AG20443 (cell line): ENCODE data around the gene UBE2L3.
A peak's percentile ranks its signal among the peaks of the same experiment; 100 is the strongest.
"Not testable (repeated sequence)": the region's sequence is repeated elsewhere in the genome, so short reads cannot be mapped to it uniquely, and the experiment has no call there.

Source experiments
- DNase-seq: peaks from one replicate; pipeline ENCODE4 v3.0.0; 2012; ENCODE audit warnings: low spot score, mixed read lengths

Gene UBE2L3

GRCh38 chr22:21628386-21629254, 61.1 kb downstream of the UBE2L3 start:
- no peak for DNase-seq

- peak; percentile 97 for DNase-seq
These were observed 62.0 kb downstream of the UBE2L3 start, which contains the start of gene YDJC for GRCh38 chr22:21629255-21630149. YDJC (minus strand) TSS chr22:21630022; CDS start chr22:21630014, 8 bp downstream.

GRCh38 chr22:21631025-21631424, 63.5 kb downstream of the UBE2L3 start:
- no peak for DNase-seq

- DNase-seq = no peak
These were observed 64.9 kb downstream of the UBE2L3 start, which contains the start of gene CCDC116 for GRCh38 chr22:21632237-21632895. CCDC116 (plus strand) TSS chr22:21632760; CDS start chr22:21633182, 422 bp downstream.

- DNase-seq = no peak
These were observed 65.4 kb downstream of the UBE2L3 start for GRCh38 chr22:21632931-21633330.

GRCh38 chr22:21633481-21633880, 66.0 kb downstream of the UBE2L3 start:
- DNase-seq = no peak

GRCh38 chr22:21634081-21634480, 66.6 kb downstream of the UBE2L3 start:
- no peak for DNase-seq

GRCh38 chr22:21634844-21635243, 67.3 kb downstream of the UBE2L3 start:
- no peak for DNase-seq

- no peak for DNase-seq
These were observed 68.4 kb downstream of the UBE2L3 start for GRCh38 chr22:21635771-21636510.

- DNase-seq = no peak
These were observed 69.2 kb downstream of the UBE2L3 start for GRCh38 chr22:21636629-21637218.

- DNase-seq = not testable (repeated sequence)
These were observed 69.9 kb downstream of the UBE2L3 start for GRCh38 chr22:21637450-21637849.

- DNase-seq = no peak
These were observed 71.8 kb downstream of the UBE2L3 start for GRCh38 chr22:21639359-21639758.

GRCh38 chr22:21640810-21641209, 73.3 kb downstream of the UBE2L3 start:
- DNase-seq = no peak

- peak; percentile 69 for DNase-seq
These were observed 73.9 kb downstream of the UBE2L3 start for GRCh38 chr22:21641417-21641788.

- peak; percentile 99 for DNase-seq
These were observed 74.5 kb downstream of the UBE2L3 start, which contains the start of gene SDF2L1 for GRCh38 chr22:21641789-21642583. SDF2L1 (plus strand) TSS chr22:21642302; CDS start chr22:21642337, 35 bp downstream.

GRCh38 chr22:21642584-21643448, 75.3 kb downstream of the UBE2L3 start:
- peak; percentile 58 for DNase-seq

GRCh38 chr22:21643533-21644357, 76.2 kb downstream of the UBE2L3 start:
- DNase-seq = no peak

- DNase-seq = not testable (repeated sequence)
These were observed 78.0 kb downstream of the UBE2L3 start for GRCh38 chr22:21645513-21645912.
